Jurkat, Clone E6-1 (cell line): Measurements from ENCODE around the gene OBSL1.

Experiments used
- DNase-seq: peaks from one replicate; pipeline ENCODE4 v3.0.0-alpha.2; 2011; ENCODE audit warnings: low read depth, low spot score
- H3K4me3 ChIP-seq: 2 replicates; pipeline ENCODE4 v1.5.1; 2011; ENCODE audit warnings: mild to moderate bottlenecking, low read length, control low read depth, moderate library complexity

OBSL1 gene

GRCh38 chr2:219539926-219540678 lies 31.2 kb downstream of the OBSL1 start:
- H3K4me3 ChIP-seq: no peak overlapping the region
- DNase-seq: no peak

- no peak overlapping the region for H3K4me3 ChIP-seq
- no peak for DNase-seq
Observed at GRCh38 chr2:219538956-219539788, 32.2 kb downstream of the OBSL1 start.

- H3K4me3 ChIP-seq: no peak overlapping the region
- DNase-seq: no peak
Observed at GRCh38 chr2:219538504-219538951, 32.8 kb downstream of the OBSL1 start.

GRCh38 chr2:219537657-219538488 lies 33.5 kb downstream of the OBSL1 start:
- no peak for DNase-seq
- H3K4me3 ChIP-seq: no peak overlapping the region

- no peak overlapping the region for H3K4me3 ChIP-seq
- DNase-seq: no peak
Observed at GRCh38 chr2:219536967-219537366, 34.4 kb downstream of the OBSL1 start.

GRCh38 chr2:219536425-219536824 lies 34.9 kb downstream of the OBSL1 start:
- no peak overlapping the region for H3K4me3 ChIP-seq
- no peak for DNase-seq

GRCh38 chr2:219533930-219534661 lies 37.2 kb downstream of the OBSL1 start:
- no peak overlapping the region for H3K4me3 ChIP-seq
- no peak for DNase-seq

- H3K4me3 ChIP-seq: no peak overlapping the region
- no peak for DNase-seq
Observed at GRCh38 chr2:219532378-219532649, 39.0 kb downstream of the OBSL1 start.

- H3K4me3 ChIP-seq: no peak overlapping the region
- no peak for DNase-seq
Observed at GRCh38 chr2:219531639-219532377, 39.5 kb downstream of the OBSL1 start.

GRCh38 chr2:219530048-219530963 lies 41.0 kb downstream of the OBSL1 start:
- H3K4me3 ChIP-seq: no peak overlapping the region
- DNase-seq: peak; percentile 71

- no peak for DNase-seq
Observed at GRCh38 chr2:219527472-219527871, 43.9 kb downstream of the OBSL1 start.

GRCh38 chr2:219527076-219527394 lies 44.3 kb downstream of the OBSL1 start:
- no peak for DNase-seq
- H3K4me3 ChIP-seq: no peak overlapping the region

More at GRCh38 chr2:219527472-219527871, 43.9 kb downstream of the OBSL1 start:
- no peak overlapping the region for H3K4me3 ChIP-seq

- H3K4me3 ChIP-seq: no peak overlapping the region
- DNase-seq: no peak
Observed at GRCh38 chr2:219526320-219527075, 44.8 kb downstream of the OBSL1 start.

- no peak overlapping the region for H3K4me3 ChIP-seq
- DNase-seq: no peak
Observed at GRCh38 chr2:219525533-219526232, 45.7 kb downstream of the OBSL1 start.

GRCh38 chr2:219524817-219525216 lies 46.5 kb downstream of the OBSL1 start:
- H3K4me3 ChIP-seq: no peak overlapping the region
- no peak for DNase-seq

GRCh38 chr2:219523031-219523671 lies 48.2 kb downstream of the OBSL1 start:
- no peak overlapping the region for H3K4me3 ChIP-seq
- no peak for DNase-seq
